SK-N-MC (cell line): ENCODE measurements around the gene POLG2.

ENCODE experiments used
- EZH2 ChIP-seq: fragments of 200-600 bp; sonication (generic); IDR thresholded peaks from one replicate; pipeline ENCODE4 v1.6.1; 2017; ENCODE audit warnings: antibody characterized with exemption
- POLR2AphosphoS5 ChIP-seq: IDR thresholded peaks from 2 replicates; pipeline ENCODE4 v1.6.1; 2012; ENCODE audit warnings: mild to moderate bottlenecking, low read depth, low read length, borderline replicate concordance

DNA sequence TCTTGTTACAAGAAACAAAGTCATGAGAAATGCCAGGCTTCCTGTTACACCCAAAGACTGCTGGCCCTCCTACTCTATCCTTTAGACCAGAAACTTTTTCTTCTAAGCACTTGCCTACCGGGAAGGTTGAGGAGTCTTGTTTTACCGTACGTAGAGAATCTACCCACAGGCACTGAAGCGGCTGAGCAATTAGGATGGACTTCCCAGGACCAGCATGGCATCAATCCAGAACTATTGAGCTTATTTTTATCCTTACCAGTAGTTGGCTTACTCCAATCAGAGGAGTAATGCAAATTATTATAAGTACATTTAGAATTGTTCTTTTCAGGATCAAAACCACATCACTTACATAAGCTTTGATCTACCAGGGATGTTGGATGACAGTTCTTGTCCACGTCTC is 35.6 kb upstream of the POLG2 start:
- TF ChIP-seq POLR2AphosphoS5 (no peak), EZH2 (no peak)
